IMR-90 (cell line): Measurements from ENCODE around the gene ENPP7.

Experiments
- BHLHE40 ChIP-seq: fragments of 150-350 bp; IDR thresholded peaks from 2 replicates; pipeline ENCODE4 v1.6.1; 2016; ENCODE audit warnings: mild to moderate bottlenecking, low read depth, low read length
- CEBPB ChIP-seq: IDR thresholded peaks from 2 replicates; pipeline ENCODE4 v1.6.1; 2012; ENCODE audit warnings: low read depth, low read length, improper control_type of control experiment
- MAFK ChIP-seq: IDR thresholded peaks from 2 replicates; pipeline ENCODE4 v1.6.1; 2012; ENCODE audit warnings: low read depth, low read length, improper control_type of control experiment
- MXI1 ChIP-seq: IDR thresholded peaks from 2 replicates; pipeline ENCODE4 v1.6.1; 2012; ENCODE audit warnings: low read depth, mild to moderate bottlenecking, low read length, moderate library complexity, borderline replicate concordance
- POLR2A ChIP-seq: IDR thresholded peaks from 2 replicates; pipeline ENCODE4 v1.6.1; 2012; ENCODE audit warnings: mild to moderate bottlenecking, low read depth, low read length
- RAD21 ChIP-seq: IDR thresholded peaks from 2 replicates; pipeline ENCODE4 v1.6.1; 2012; ENCODE audit warnings: low read length, improper control_type of control experiment
- SMC3 ChIP-seq: fragments of 150-350 bp; IDR thresholded peaks from 2 replicates; pipeline ENCODE4 v1.6.1; 2016; ENCODE audit warnings: low read depth, mild to moderate bottlenecking, antibody characterized with exemption, low read length, moderate library complexity
- USF2 ChIP-seq: fragments of 150-350 bp; IDR thresholded peaks from 2 replicates; pipeline ENCODE4 v1.6.1; 2017; ENCODE audit warnings: mild to moderate bottlenecking, antibody characterized with exemption, low read length, low read depth
- TF ChIP-seq, protein P1 (sequence below): conservative IDR thresholded peaks from 2 replicates; pipeline ENCODE4 v1.5.1; 2012; ENCODE audit warnings: mild to moderate bottlenecking, low read depth, low read length, improper control_type of control experiment

DNA sequence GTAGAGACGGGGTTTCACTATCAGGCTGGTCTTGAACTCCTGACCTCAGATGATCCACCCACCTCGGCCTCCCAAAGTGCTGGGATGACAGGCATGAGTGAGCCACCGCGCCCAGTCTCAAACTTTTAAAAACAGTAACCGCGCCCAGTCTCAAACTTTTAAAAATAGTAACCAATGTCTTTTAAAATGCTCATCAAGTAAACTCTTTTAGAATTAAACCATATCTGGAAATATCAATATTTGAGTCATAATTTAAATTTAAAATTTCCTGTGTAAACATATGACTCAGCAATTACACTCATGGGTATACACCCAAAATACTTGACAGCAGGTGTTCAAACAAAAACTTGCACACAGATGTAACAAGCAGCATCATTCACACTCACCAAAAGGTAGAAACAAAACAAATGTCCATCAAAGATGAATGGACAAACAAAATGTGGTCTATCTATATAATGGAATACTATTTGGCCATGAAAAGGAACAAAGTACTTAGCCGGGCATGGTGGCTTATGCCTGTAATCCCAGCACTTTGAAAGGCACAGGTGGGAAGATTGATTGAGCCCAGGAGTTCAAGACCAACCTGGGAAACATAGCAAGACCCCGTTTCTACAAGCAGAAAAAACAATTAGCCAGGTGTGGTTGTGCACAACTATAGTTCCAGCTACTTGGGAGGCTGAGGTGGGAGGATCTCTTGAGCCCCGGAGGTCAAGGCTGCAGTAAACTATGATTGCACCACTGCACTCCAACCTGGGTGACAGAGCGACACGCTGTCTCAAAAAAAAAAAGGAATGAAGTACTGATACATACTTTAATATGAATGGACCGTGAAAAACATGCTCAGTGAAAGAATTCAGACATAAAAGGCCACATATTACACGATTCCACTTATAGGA, 20.2 kb downstream of the ENPP7 start:
- TF ChIP-seq, protein P1, sequence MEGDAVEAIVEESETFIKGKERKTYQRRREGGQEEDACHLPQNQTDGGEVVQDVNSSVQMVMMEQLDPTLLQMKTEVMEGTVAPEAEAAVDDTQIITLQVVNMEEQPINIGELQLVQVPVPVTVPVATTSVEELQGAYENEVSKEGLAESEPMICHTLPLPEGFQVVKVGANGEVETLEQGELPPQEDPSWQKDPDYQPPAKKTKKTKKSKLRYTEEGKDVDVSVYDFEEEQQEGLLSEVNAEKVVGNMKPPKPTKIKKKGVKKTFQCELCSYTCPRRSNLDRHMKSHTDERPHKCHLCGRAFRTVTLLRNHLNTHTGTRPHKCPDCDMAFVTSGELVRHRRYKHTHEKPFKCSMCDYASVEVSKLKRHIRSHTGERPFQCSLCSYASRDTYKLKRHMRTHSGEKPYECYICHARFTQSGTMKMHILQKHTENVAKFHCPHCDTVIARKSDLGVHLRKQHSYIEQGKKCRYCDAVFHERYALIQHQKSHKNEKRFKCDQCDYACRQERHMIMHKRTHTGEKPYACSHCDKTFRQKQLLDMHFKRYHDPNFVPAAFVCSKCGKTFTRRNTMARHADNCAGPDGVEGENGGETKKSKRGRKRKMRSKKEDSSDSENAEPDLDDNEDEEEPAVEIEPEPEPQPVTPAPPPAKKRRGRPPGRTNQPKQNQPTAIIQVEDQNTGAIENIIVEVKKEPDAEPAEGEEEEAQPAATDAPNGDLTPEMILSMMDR, result no peak
- TF ChIP-seq RAD21, result no peak
- no peak for TF ChIP-seq POLR2A
- peak; percentile 70 for TF ChIP-seq MAFK
- no peak for TF ChIP-seq SMC3
- no peak for TF ChIP-seq CEBPB
- TF ChIP-seq BHLHE40, result no peak
- no peak for TF ChIP-seq MXI1
- TF ChIP-seq USF2, result no peak
